Stimulated activated naive B cell treated with anti-CD40 and anti-IgM and Interleukin-4, amounts not matched to agents 10 μg/mL and 1 μg/mL and 100 μg/mL, for 72 hours (primary cell): ENCODE data around the gene DPP9.

Experiments
- ATAC-seq, 2 donors: fragments of 150-1000 bp; cut with Tn5 transposase; replicated peaks; 2 replicates each; pipeline ENCODE4 v1.10.0; 2021; ENCODE audit warnings: moderate library complexity in 1 of 2
- DNase-seq: peaks from one replicate; pipeline ENCODE4 v3.0.0; 2021
- H3K27ac Mint-ChIP-seq: one replicate; pipeline ENCODE4 v1.8.0; 2022; ENCODE audit warnings: mild to moderate bottlenecking, mixed read lengths
- H3K27me3 Mint-ChIP-seq, 2 donors: one replicate each; pipeline ENCODE4 v1.8.0; 2022; ENCODE audit warnings: mixed read lengths in 2 of 2
- H3K36me3 Mint-ChIP-seq, 2 donors: one replicate each; pipeline ENCODE4 v1.8.0; 2022; ENCODE audit warnings: mixed read lengths in 2 of 2, mild to moderate bottlenecking in 1 of 2
- H3K4me1 Mint-ChIP-seq, 2 donors: one replicate each; pipeline ENCODE4 v1.8.0; 2022; ENCODE audit warnings: mixed read lengths in 2 of 2, mild to moderate bottlenecking in 1 of 2
- H3K4me3 Mint-ChIP-seq, 2 donors: one replicate each; pipeline ENCODE4 v1.8.0; 2022; ENCODE audit warnings: mild to moderate bottlenecking in 2 of 2, mixed read lengths in 2 of 2, moderate library complexity in 1 of 2
- H3K9me3 Mint-ChIP-seq, 2 donors: one replicate each; pipeline ENCODE4 v1.8.0; 2022; ENCODE audit warnings: mixed read lengths in 2 of 2, mild to moderate bottlenecking in 1 of 2

Gene DPP9

DNA sequence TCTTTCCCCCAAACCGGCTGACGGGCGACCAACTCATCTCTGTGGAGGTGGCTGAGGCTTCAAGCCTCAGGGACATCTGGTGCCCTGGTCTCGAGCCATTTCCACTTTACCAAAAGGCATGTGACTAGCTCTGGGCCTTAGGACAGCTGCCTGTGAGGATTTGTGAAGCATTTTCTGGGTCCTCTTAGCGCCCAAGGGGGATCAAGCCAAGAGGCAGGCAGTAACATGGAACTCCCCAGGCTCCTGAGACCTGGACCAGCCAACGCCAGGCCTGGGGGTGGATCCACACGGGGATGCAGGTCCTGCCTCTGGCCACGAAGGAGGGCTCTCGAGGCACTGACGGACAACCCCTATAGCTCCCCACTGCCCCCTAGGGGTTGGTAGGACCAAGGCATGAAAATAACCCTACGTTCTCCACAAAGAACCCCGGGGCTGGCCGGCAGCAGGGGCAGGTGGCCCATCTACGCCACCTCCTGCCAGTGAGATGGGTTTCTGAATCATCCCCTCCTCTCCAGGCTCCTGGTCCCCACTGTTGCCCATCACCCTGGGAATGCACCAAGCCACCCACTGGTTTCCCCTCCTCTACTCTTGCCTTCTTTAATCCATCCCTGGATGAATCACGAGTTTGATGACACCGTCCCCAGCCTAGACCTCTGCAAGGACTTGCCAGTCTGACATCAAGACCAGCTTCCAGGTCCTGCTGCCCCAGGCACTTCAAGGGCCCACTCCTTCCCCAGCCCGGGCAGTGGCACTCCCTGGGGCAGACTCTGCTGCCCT, 46.5 kb downstream of the DPP9 start:
- Mint-ChIP-seq H3K4me1 (no peaks in the 10 kb centered on the region), H3K4me3 (no peak overlapping the region), H3K9me3 (no peaks in the 10 kb centered on the region), H3K27ac (no peak overlapping the region), H3K36me3 (peaks cover 26 to 32% of the 10 kb centered on the region in 2 donors), H3K27me3 (no peaks in the 10 kb centered on the region)
- ATAC-seq: peak in 1 of 2 donors; percentile 29
- no peak for DNase-seq

DNA sequence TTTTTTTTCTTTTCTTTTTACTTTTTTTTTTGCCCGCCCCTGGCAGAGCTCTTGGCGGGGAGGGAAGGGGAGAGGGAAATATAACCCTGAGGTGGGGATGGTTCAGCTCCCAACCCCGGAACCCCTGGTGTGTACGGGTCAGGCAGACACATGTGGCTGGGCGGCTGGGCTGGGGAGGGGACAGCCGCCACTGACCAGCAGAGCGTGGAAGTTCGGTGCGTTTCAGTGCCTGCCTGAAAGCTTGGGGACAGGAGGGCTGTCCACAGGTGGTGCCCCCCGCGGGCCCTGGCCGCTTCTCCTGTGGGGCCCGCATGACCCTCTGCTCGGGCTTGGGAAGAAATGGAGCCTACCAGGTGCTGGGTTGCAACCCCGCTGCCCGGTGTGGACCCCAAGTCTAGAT, 48.3 kb downstream of the DPP9 start:
- DNase-seq: no peak
- Mint-ChIP-seq H3K9me3 (no peaks in the 10 kb centered on the region), H3K36me3 (peaks cover 23 to 28% of the 10 kb centered on the region in 2 donors), H3K27ac (no peak overlapping the region), H3K27me3 (no peaks in the 10 kb centered on the region), H3K4me1 (no peaks in the 10 kb centered on the region), H3K4me3 (no peak overlapping the region)
- ATAC-seq: no peak

DNA sequence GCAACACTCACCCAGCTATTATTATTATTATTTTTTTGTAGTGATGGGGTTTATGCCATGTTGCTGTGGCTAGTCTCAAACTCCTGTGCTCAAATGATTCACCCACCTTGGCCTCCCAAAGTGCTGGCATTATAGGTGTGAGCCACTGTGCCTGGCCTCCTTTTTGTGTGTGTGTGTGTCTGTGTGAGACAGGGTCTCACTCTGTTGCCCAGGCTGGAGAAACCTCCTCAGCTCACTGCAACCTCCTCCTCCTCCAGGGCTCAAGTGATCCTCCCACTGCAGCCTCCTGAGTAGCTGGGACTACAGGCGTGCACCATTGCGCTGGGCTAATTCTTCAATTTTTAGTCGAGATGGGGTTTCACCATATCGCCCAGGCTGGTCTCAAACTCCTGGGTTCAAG, 49.9 kb downstream of the DPP9 start:
- Mint-ChIP-seq H3K27ac (no peak overlapping the region), H3K9me3 (no peaks in the 10 kb centered on the region), H3K27me3 (no peaks in the 10 kb centered on the region), H3K36me3 (peaks cover 15 to 20% of the 10 kb centered on the region in 2 donors), H3K4me1 (peaks cover 5 to 9% of the 10 kb centered on the region in 2 donors), H3K4me3 (no peak overlapping the region)
- ATAC-seq: no peak
- no peak for DNase-seq

DNA sequence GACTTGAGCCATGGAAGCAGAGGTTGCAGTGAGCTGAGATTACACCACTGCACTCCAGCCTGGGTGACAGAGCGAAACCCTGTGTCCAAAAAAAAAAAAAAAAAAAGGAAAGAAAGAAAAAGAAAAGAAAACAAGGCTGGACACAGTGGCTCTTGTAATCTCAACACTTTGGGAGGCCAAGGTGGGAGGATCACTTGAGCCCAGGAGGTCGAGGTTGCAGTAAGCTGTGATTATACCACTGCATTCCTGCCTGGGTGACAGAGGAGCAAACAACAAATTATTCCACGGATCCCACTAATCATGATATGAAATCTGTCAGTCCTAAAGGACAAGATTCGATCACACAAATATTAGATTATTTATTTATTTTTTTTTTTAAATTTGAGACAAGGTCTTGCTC, 50.4 kb downstream of the DPP9 start:
- DNase-seq: no peak
- H3K27ac Mint-ChIP-seq: peak overlapping the region; percentile 76
- no peaks in the 10 kb centered on the region for H3K27me3 Mint-ChIP-seq
- peaks cover 7 to 14% of the 10 kb centered on the region in 2 donors for H3K4me1 Mint-ChIP-seq
- no peaks in the 10 kb centered on the region for H3K9me3 Mint-ChIP-seq
- H3K36me3 Mint-ChIP-seq: peaks cover 16 to 19% of the 10 kb centered on the region in 2 donors
- no peak overlapping the region for H3K4me3 Mint-ChIP-seq
- no peak for ATAC-seq

DNA sequence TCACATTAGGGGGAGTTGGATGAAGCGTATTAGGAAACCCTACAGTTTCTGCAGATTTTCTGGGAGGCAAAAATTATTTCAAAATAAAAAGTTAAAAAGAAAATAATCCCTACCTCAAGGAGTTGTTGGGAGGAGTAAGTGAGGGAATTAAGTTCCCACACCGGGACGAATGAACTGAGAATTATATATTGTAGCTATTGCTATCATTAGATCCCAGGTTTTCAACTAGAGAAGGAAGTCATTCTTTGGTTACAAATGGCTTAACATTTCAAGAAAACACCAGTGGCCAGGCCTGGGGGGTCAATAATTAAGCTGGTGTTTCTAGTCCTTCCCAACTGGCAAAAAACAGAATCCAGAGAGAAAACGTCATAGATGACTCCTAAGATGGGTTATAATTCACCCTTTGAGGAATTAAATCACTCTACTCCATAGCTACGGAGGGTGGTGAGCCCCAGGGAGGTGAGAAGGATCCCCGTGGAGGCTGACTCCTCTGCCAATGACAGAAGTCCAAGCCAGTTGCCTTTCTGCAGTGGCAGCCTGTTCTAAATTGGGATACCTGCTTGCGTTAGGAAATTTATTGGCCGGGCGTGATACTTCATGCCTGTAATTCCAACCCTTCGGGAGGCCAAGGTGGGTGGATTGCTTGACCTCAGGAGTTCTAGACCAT, 52.3 kb downstream of the DPP9 start:
- H3K4me3 Mint-ChIP-seq: no peak overlapping the region
- peaks cover 7 to 16% of the 10 kb centered on the region in 2 donors for H3K36me3 Mint-ChIP-seq
- no peaks in the 10 kb centered on the region for H3K9me3 Mint-ChIP-seq
- DNase-seq (no peak), ATAC-seq (no peak)
- no peaks in the 10 kb centered on the region for H3K27me3 Mint-ChIP-seq
- no peak overlapping the region for H3K27ac Mint-ChIP-seq
- peaks cover 7 to 15% of the 10 kb centered on the region in 2 donors for H3K4me1 Mint-ChIP-seq

DNA sequence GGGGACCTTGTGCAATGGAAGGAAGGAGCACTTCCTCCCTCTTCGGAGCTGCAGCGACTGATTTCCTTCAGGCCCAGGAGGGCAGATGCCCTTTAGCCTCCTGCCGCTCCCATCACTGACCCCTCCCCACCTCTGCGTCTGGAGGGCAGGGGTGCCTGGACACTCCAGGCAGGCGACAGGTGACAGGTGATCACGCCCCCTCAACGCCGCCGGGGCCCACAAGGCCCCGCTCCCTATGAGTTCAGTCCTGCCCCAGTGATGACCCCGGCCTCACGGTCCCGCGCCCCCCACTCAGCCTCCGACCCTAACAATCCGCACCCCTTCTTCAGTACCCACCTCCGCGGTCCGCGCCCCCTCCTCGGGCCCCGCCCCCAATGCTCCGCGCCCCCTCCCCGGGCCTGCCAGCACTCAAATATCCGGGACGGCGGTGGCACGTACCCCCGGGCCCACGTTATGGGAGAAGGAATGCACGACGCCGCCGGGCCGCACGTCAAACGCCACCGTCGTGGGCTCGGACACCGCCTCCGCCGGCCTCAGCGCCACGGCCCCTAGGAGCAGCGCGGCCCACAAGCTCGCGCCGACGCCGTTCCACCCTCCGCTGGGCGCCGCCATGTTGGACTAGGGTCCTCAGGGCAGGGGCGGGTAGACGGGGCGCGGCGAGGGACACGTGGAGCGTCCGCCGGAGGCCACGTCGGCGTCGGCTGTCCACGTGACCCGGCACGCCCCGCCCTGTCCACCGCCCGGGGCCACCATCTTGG, 53.7 kb downstream of the DPP9 start, which contains the start of gene MYDGF:
Gene MYDGF, minus strand, starts transcription at position 620 of the 758 bp plus-strand sequence. Its CDS starts 8 bp downstream, at position 612.
- H3K36me3 Mint-ChIP-seq: peaks cover 6 to 14% of the 10 kb centered on the region in 2 donors
- peak within 1 kb of the TSS; percentile 90 to 94 for H3K4me3 Mint-ChIP-seq
- DNase-seq (peak; percentile 87), ATAC-seq (peak; percentile 97 to 99)
- H3K9me3 Mint-ChIP-seq: no peaks in the 10 kb centered on the region
- H3K27me3 Mint-ChIP-seq: no peaks in the 10 kb centered on the region
- peaks cover 7 to 17% of the 10 kb centered on the region in 2 donors for H3K4me1 Mint-ChIP-seq
- H3K27ac Mint-ChIP-seq: peak within 1 kb of the TSS; percentile 91

DNA sequence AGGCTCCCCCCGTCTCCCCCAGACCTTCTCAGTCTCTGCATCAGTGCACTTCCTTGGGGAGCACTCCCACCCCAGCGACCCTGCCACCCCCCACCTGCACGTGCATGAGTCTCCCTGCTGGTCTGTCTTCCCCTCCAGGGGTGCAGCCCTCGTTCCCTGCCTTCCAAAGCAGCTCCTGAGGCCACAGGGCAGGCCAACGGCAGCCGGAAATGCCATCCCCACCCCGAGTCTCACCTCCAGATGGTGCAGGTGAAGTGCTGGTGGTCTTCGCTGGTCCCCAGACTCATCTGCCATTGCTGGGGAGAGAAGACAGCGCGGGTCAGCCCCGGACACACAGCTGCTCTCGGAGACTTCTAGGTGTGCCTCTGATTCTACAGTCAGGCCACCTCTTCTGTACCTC, 59.0 kb downstream of the DPP9 start:
- ATAC-seq: no peak
- Mint-ChIP-seq H3K4me1 (peaks cover 15 to 34% of the 10 kb centered on the region in 2 donors), H3K9me3 (no peaks in the 10 kb centered on the region), H3K27me3 (no peaks in the 10 kb centered on the region), H3K27ac (no peak overlapping the region), H3K36me3 (peaks cover 38 to 41% of the 10 kb centered on the region in 2 donors), H3K4me3 (no peak overlapping the region)
- no peak for DNase-seq

DNA sequence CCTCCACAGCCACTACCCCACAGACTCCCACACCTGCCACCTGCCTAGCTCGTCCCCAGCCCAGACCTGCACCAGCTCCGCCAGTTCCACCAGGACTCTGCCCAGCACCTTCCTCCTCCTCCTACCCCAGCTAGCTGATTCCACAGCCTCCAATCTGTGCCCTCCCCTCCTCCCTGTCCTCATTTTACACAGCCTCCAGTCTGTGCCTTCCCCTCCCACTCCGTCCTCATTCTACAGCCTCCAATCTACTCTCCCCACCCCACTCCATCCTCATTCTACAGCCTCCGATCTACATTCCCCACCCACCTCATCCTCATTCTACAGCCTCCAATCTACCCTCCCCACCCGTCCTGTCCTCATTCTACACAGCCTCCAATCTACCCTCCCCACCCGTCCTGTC, 60.8 kb downstream of the DPP9 start:
- Mint-ChIP-seq H3K9me3 (no peaks in the 10 kb centered on the region), H3K4me1 (peaks cover 7 to 19% of the 10 kb centered on the region in 2 donors), H3K4me3 (no peak overlapping the region), H3K36me3 (peaks cover 44 to 50% of the 10 kb centered on the region in 2 donors), H3K27me3 (no peaks in the 10 kb centered on the region), H3K27ac (peak overlapping the region; percentile 22)
- ATAC-seq (no peak), DNase-seq (no peak)

DNA sequence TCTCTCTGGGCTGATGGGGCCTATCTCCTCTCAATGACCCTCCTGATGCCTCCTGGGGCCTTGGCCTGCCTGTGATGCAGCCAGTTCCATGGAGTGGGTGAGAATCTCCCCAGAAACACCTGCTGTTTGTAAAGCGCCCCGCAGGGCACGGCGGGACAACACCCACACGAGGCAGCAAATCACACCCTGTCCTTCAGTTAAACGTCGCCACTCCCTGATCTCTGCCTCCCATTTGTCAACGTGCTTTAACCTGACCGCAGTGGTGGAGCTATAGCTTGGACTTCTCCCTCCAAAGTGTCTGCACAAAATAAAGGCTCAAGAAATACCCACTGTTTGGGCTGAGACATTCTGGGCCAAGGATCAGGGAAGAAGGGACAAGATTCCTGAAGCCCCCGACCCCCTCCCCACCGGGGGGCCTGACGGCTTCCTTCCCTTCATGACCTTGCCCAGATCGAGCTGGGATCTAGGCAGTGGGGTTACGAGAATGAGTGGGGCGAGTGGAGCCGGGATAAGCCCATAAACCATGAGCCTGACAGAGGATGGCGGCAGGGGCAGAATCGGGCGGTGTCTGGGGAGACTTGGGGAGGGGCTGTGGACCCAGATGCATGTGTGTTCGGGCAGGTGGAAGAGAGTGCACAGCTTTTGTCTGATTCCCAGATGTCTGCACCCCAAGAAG, 61.5 kb downstream of the DPP9 start:
- Mint-ChIP-seq H3K36me3 (peaks cover 47 to 50% of the 10 kb centered on the region in 2 donors), H3K4me3 (no peak overlapping the region), H3K27ac (peak overlapping the region; percentile 80), H3K4me1 (peaks cover 7 to 19% of the 10 kb centered on the region in 2 donors), H3K9me3 (no peaks in the 10 kb centered on the region), H3K27me3 (no peaks in the 10 kb centered on the region)
- DNase-seq (no peak), ATAC-seq (no peak)

DNA sequence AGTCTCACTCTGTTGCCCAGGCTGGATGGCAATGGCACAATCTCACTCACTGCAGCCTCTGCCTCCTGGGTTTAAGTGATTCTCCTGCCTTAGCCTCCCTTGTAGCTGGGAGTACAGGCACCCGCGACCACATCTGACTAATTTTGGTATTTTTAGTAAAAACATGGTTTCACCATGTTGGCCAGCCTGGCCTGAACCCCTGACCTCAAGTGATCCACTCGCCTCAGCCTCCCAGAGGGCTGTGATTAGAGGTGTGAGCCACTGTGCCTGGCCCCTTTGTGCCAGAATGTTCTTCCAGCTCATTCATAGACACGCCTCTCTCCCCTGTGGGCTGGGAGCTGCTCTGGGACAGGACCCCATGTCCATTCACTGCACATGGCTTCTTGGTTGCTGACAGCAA, 62.6 kb downstream of the DPP9 start:
- DNase-seq (no peak), ATAC-seq (no peak)
- peaks cover 7 to 19% of the 10 kb centered on the region in 2 donors for H3K4me1 Mint-ChIP-seq
- H3K27me3 Mint-ChIP-seq: no peaks in the 10 kb centered on the region
- peak overlapping the region; percentile 37 for H3K27ac Mint-ChIP-seq
- H3K36me3 Mint-ChIP-seq: peaks cover 47 to 52% of the 10 kb centered on the region in 2 donors
- H3K4me3 Mint-ChIP-seq: no peak overlapping the region
- no peaks in the 10 kb centered on the region for H3K9me3 Mint-ChIP-seq

DNA sequence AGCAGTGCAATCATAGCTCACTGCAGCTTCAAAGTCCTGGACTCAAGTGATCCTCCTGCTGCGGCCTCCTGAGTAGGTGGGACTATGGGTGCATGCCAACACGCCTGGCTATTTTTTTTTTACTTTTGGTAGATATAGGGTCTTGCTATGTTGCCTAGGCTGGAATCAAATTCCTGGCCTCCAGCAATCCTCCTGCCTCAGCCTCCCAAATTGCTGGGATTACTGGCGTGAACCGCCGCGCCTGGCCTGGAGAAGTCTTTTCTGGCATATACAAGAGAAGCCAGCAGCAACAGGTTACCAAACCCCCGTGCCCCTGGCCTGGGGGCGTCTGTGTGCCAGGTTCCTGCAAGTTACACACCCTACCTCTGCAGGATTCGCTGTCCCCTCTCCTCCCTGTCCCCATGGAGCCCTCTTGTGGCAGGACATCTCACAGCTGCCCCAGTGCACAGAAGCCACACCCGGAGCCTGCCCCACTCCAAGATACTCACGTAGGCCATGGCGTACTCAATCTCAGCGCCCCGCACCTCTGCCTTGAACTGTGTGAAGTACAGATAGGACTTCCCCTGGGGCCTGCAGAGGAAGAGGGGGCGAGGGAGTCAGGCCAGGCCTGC, 63.4 kb downstream of the DPP9 start:
- Mint-ChIP-seq H3K27ac (no peak overlapping the region), H3K36me3 (peaks cover 48 to 53% of the 10 kb centered on the region in 2 donors), H3K27me3 (no peaks in the 10 kb centered on the region), H3K4me3 (no peak overlapping the region), H3K4me1 (peaks cover 7 to 21% of the 10 kb centered on the region in 2 donors), H3K9me3 (no peaks in the 10 kb centered on the region)
- no peak for DNase-seq
- ATAC-seq: peak in 1 of 2 donors; percentile 42

DNA sequence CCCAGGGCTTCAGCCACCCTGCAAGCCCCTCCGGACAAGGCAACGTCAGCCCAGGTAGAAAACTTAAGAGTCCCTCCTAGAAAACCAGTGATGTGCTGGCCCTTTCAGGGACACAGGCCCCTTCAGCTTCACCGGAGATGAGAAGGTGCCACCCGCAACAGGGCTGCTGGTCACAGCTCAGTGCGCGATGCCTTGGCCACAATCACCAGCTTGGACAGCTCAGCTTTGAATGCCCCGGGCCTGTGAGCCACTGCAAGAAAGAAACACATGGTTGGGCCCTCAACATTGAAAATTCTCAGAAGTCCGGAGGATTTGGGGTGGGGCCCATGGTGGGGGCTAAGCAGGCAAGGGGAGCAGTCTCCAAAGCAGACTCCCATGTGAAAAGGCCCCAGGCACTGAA, 65.8 kb downstream of the DPP9 start:
- Mint-ChIP-seq H3K36me3 (peaks cover 48 to 53% of the 10 kb centered on the region in 2 donors), H3K9me3 (no peaks in the 10 kb centered on the region), H3K27me3 (no peaks in the 10 kb centered on the region), H3K4me1 (peaks cover 15 to 25% of the 10 kb centered on the region in 2 donors), H3K4me3 (no peak overlapping the region), H3K27ac (no peak overlapping the region)
- ATAC-seq (no peak), DNase-seq (no peak)

DNA sequence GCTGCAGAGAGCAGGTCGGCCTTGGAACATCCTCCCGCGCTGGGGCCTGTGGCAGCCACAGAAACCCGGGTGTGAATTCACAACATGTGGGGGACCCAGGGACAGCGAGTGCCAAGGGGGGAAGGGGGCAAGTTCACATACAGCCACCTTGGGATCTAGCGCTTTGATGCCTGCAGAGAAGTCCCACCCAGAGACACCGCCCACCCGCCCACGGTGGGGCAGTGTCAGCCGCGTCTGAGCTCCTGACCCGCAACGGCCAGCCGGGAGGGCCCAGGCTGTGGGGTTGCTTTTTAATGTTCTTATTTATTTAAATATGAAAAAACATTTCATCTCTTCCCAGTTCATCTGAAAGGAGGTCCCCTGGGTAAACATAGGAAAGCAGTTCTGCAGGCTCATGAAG, 66.4 kb downstream of the DPP9 start:
- H3K9me3 Mint-ChIP-seq: no peaks in the 10 kb centered on the region
- no peak overlapping the region for H3K4me3 Mint-ChIP-seq
- H3K27ac Mint-ChIP-seq: no peak overlapping the region
- H3K4me1 Mint-ChIP-seq: peaks cover 13 to 25% of the 10 kb centered on the region in 2 donors
- no peak for DNase-seq
- ATAC-seq: no peak
- no peaks in the 10 kb centered on the region for H3K27me3 Mint-ChIP-seq
- H3K36me3 Mint-ChIP-seq: peaks cover 48 to 50% of the 10 kb centered on the region in 2 donors
